ES-I3 (cell line): ENCODE data around the gene NUP188.
"Not testable (repeated sequence)": the region's sequence is repeated elsewhere in the genome, so short reads cannot be mapped to it uniquely, and the experiment has no call there.

Experiments
- H3K36me3 ChIP-seq: 2 replicates; pipeline ENCODE4 v1.6.1; 2013; ENCODE audit warnings: mild to moderate bottlenecking, low read length, control low read depth, moderate library complexity; ENCODE audit not compliant: insufficient read depth
- H3K4me1 ChIP-seq: 2 replicates; pipeline ENCODE4 v1.6.1; 2013; ENCODE audit warnings: mild to moderate bottlenecking, control low read depth, low read length; ENCODE audit not compliant: insufficient read depth
- H3K9ac ChIP-seq: 2 replicates; pipeline ENCODE4 v1.6.1; 2013; ENCODE audit warnings: low read depth, mild to moderate bottlenecking, low read length, moderate library complexity
- H3K9me3 ChIP-seq: 2 replicates; pipeline ENCODE4 v1.6.1; 2013; ENCODE audit warnings: mild to moderate bottlenecking, low read length, moderate library complexity; ENCODE audit not compliant: control insufficient read depth, insufficient read depth

Gene NUP188

DNA sequence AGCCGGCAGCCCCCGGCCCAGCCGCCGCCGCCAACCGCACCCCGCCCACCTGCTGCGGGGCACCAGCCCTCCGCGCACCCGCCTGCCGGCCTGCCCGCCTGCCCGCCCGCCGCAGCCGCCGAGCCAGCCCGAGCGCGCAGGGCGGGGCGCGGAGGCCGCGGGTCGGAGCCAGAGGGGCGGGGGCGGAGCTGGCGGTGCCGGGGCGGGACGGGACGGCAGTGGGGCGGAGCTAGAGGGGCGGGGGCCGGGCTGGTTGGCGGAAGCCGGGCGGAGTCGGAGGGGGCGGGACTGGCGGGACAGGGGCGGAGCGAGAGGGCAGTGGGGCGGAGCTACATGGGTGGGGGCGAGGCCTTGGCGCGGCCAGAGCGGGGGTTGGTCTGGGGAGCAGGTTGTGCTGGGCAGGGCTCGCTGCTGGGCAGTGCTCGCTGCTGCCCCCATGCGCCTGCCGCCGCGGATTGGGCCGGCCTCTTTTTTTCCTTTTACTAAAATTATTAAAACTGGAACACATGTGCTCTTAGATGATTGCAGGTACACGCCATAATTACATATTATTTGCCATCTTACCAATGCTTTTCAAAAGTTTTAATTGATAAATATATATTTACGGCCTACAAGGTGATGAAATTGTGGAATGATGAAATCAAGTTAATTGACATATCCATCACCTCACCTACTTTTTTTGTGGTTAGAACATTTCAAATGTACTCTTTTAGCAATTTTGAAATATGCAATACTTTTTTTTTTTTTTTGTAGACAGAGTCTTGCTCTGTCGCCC lies 80.9 kb downstream of the NUP188 start, which contains the start of gene SH3GLB2:
Gene SH3GLB2 (minus strand): TSS at position 140 of the 775 bp plus-strand sequence. CDS start 177 bp downstream, outside the sequence.
- Histone ChIP-seq H3K36me3 (no peaks in the 10 kb centered on the region), H3K4me1 (peaks cover 2% of the 10 kb centered on the region; the same call in 1 of the 2 replicates), H3K9ac (peak within 1 kb of the TSS; percentile 69), H3K9me3 (no peaks in the 10 kb centered on the region)

DNA sequence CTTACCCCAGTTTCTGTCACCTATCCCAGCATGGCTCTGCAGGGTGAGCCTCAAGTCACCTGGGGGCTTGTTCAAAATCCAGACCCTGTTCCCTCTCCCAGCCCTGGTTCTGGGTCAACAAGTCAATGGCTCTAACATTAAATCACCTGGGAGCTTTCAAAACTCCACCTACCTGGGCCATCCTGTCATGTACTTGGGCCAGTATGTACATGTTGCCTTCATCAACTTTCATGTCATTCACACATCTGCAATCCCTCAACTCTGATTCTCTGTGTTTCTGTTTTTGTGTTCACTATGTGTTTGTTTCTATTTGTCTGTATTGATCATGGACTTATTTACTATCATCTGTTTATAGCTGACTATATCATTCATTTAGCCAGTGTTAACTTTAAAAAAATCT lies 82.7 kb downstream of the NUP188 start:
- no peak overlapping the region for H3K9ac ChIP-seq
- H3K36me3 ChIP-seq = no peaks in the 10 kb centered on the region
- peaks cover 2% of the 10 kb centered on the region; the same call in 1 of the 2 replicates for H3K4me1 ChIP-seq

DNA sequence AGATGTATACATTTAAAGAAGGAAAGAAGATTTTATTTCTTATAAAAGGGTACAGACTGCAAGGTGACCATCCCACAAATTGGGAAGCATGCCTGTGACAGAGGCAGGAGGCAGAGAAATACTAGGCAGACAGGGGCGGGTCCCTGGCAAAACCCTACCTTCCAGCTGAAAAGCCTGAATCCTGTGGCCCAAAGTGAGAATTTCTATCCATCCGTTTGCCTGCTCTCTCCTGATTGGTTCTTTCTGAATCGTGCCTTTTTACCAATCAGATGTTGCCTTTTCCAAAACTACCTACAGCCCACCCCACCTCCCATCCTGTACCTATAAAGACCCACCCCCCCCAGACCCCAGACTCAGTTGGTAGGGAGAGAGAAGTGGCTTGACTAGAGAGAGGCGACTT lies 84.0 kb downstream of the NUP188 start:
- peaks cover 2% of the 10 kb centered on the region; the same call in 1 of the 2 replicates for H3K4me1 ChIP-seq
- no peaks in the 10 kb centered on the region for H3K9me3 ChIP-seq
- no peaks in the 10 kb centered on the region for H3K36me3 ChIP-seq
- H3K9ac ChIP-seq = no peak overlapping the region

More for the DNA sequence above, 82.7 kb downstream of the NUP188 start:
- H3K9me3 ChIP-seq = no peaks in the 10 kb centered on the region

DNA sequence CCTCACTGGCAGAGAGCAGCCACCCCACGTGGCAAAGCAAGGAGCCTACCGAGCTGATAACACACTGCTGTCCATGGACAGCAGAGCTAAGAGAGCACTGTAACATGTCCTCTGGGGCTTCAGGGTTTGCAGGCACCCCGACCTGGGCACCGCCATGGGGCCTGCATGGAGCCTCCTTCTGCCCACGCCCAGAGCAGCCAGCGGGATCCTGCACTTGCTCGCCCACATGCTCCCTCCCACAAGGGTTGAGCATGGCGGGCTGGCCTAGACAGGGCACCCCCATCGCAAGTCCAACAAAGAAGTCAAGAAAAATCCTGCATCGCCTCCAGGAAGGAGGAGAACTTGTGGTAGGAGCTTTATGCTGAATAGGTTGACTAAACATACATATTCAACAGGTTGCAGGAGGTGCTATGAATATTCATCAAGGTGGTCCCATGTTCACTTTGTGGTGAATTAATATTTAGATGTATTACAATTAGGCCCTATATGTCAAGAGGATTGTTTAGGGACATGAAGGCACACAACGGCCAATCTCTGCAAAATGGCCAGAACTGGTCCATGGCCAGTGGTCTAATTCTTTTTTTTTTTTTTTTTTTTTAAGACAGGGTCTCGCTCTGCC lies 85.2 kb downstream of the NUP188 start:
- Histone ChIP-seq H3K4me1 (peaks cover 2% of the 10 kb centered on the region; the same call in 1 of the 2 replicates), H3K36me3 (no peaks in the 10 kb centered on the region), H3K9ac (no peak overlapping the region), H3K9me3 (no peaks in the 10 kb centered on the region)

DNA sequence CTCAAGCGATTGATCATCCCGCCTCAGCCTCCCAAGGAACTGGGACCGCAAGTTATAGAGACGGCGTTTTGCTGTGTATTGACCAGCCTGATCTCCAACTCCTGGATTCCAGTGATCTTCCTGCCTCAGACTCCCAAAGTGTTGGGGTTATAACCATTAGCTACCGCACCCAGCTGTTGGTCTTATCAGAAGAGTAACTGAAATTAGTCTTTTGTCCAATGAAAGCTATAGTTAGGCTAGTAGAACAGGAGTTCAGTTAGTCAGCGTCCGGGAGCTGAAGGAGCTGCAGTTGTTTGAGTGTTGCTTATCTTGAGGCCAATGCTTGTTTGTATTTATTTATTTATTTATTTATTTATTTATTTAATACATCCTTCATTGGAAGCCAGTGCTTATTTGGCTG lies 85.7 kb downstream of the NUP188 start:
- H3K4me1 ChIP-seq = peaks cover 3% of the 10 kb centered on the region; the same call in 1 of the 2 replicates
- H3K36me3 ChIP-seq = no peaks in the 10 kb centered on the region
- H3K9me3 ChIP-seq = no peaks in the 10 kb centered on the region
- H3K9ac ChIP-seq = no peak overlapping the region

DNA sequence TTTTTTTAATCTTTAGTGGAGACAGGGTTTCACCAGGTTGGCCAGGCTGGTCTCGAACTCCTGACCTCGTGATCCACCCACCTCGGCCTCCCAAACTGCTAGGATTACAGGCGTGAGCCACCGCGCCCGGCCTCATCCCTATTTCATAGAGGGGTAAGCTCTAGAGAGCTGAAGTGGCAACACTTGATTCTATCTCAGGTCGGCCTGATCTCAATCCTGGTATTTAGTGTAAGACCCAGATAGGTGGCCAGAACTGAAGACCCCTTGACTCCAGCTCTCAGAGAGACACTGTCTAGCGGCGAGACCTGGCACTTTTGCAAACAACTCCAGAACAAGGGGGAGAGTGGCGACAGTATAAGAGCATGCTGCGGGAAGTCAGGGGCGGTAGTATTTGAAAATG lies 88.3 kb downstream of the NUP188 start:
- peak overlapping the region; percentile 50 for H3K9ac ChIP-seq
- H3K36me3 ChIP-seq, H3K9me3 ChIP-seq, H3K4me1 ChIP-seq: not testable (repeated sequence)

DNA sequence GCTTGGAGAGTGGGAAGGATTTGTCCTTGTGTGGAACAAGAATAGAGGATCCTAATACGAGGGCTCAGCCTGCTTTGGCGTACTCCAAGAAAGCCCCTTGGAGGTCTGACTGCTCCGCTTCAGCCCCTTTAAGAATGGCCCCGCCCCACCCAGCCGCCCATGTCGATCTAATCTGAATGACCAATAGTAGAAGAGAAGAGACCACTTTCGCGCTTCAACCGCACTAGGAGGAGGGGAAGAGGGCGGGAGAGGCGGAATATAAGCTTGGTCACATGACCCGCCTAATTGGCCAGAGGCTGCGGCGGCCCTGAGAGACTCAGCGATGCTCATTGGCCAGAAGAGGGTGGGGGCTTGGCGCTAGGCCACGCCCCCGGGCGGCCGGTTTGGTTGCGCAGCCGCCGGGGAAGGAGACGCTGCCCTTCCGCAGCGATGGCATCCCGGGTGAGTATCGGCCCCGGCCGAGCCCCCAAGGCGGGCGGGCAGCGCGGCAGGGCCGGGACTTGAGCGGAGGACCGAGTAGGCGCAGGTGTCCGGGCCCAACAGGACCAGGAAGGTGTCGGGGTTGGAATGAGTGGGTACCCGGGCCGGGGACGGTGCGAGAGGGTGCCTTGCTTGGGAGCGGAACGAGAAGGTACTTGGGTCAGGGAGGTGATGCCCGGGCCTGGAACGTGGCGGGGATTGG lies 88.9 kb downstream of the NUP188 start, which contains the start of gene MIGA2:
Gene MIGA2 (plus strand): TSS at position 386 of the 682 bp plus-strand sequence. CDS start 3,969 bp downstream, outside the sequence.
- Histone ChIP-seq H3K4me1 (peaks cover 3% of the 10 kb centered on the region; the same call in 1 of the 2 replicates), H3K9ac (peak within 1 kb of the TSS; percentile 89), H3K36me3 (no peaks in the 10 kb centered on the region), H3K9me3 (no peaks in the 10 kb centered on the region)

DNA sequence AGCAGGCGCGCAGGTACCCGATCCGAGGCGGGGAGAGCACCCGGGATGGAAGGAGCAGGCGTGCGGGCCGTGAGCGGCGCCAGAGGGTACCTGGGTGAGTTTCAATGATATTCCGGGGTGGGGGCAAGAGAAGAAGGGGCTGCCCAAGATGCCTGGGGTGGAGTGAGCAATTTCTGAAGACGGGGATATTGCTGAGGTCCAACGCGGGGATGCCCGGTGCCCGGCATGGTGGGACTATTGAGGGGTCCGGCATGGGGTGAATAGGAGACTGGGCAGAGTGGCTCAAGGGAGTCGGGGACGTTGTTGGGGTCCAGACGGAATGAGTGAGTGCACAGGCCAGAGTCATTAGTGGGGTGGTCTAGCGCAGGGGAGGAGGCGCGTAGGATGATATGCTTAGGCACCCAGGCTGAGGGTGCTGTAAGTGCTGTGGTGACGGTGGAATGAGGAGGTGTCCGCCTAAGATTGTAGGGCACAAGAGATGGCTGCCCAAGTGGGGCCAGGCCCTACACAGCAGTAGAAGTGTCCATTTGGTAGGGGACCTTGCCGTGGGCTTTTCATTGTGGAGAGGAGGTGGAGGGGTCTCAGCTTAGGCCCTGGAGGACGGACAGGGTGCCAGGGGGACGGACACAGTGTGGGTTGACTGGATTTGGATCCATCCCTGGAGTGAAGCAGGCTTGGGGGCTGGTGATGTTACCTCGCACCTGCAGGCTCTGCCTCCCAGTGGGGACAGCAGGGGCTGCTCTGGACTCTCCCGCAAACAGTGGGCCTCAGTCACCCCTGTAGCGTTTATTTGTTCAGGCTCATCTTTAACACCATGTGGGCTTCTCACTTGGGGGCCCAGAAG lies 89.6 kb downstream of the NUP188 start:
- Histone ChIP-seq H3K9ac (peak overlapping the region; percentile 89), H3K9me3 (no peaks in the 10 kb centered on the region), H3K36me3 (no peaks in the 10 kb centered on the region; the same call in 1 of the 2 replicates), H3K4me1 (peaks cover 3% of the 10 kb centered on the region; the same call in 1 of the 2 replicates)

DNA sequence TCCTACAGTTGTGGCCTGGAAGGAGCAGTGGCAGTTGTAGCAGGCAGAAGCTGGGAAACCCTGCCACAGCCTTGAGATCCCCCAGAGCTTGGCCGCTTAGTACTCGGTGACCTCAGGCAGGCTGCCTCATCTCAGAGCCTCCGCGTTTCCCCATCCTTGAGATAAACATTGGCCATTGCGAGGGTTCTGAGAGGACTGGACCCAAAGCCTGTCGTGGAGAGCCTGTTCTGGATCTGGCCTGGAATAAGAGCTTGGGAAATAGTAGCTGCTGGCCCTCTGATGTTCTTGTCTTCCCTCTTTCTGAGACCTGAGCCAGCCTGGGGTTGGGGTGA lies 90.2 kb downstream of the NUP188 start:
- Histone ChIP-seq H3K36me3 (peaks cover 5% of the 10 kb centered on the region; the same call in 1 of the 2 replicates), H3K9ac (no peak overlapping the region), H3K9me3 (no peaks in the 10 kb centered on the region), H3K4me1 (peaks cover 3% of the 10 kb centered on the region; the same call in 1 of the 2 replicates)

DNA sequence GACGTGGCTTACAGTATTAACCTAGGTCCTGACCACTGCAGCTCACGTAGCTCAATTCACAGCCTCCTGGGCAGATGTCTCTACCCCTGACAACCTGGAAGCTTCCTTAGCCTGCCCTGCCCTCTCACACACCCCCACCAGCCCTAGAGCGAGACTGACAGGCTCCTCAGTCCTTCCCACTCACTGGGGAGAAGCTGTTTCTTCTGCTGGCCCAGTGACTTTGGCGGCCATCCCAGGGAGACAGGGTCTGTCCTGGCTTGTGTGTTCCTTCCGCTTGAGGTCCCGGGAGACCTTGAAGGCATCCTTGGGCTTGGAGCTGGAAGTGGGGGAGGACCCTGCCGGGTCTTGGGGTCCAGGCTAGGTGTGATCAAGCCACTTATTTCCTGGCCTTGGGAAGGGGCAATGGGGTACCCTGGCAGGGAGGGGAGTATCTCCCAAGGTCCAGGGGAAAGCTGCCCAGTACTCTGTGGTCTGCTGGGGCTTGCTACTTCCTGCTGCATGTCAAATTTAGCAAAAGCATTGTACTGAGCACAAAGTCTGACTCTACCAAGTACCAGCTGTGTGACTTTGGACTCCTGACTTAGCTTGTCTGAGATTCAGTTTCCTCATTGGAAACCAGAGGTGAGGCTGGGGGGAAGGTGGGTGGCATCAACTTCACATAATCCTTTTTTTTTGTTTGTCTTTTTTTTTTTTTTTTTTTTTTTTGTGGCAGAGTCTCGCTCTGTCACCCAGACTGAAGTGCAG lies 90.8 kb downstream of the NUP188 start:
- no peaks in the 10 kb centered on the region for H3K9me3 ChIP-seq
- H3K4me1 ChIP-seq = peaks cover 3% of the 10 kb centered on the region; the same call in 1 of the 2 replicates
- no peak overlapping the region for H3K9ac ChIP-seq
- peaks cover 6% of the 10 kb centered on the region; the same call in 1 of the 2 replicates for H3K36me3 ChIP-seq

DNA sequence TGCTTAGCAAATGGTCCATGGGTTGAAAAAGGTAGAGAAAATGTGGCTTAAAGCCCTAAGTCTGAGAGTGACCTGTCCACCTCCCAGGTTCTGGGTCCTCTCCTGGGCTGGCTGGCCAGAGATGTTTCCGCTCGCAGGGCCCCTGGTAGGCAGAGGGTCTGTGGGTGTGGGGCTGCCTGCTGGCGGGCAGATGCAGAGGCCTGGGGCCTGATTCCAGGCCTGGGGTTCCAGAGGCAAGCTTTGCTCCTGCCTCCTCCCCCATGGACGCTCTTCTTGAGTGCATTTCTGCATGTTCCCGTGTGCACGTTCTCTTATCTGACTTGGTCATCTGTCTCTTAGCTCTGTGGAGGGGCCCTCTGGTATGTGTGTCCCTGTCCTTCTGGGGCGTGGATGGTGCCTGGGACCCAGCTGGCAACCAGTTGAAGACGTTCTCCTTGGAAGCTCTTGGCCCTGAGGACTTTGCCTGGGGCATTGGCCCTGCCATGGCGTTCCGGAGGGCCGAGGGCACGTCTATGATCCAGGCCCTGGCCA lies 92.7 kb downstream of the NUP188 start:
- Histone ChIP-seq H3K9me3 (no peaks in the 10 kb centered on the region), H3K9ac (no peak overlapping the region), H3K4me1 (peaks cover 3% of the 10 kb centered on the region; the same call in 1 of the 2 replicates), H3K36me3 (peaks cover 6% of the 10 kb centered on the region; the same call in 1 of the 2 replicates)

DNA sequence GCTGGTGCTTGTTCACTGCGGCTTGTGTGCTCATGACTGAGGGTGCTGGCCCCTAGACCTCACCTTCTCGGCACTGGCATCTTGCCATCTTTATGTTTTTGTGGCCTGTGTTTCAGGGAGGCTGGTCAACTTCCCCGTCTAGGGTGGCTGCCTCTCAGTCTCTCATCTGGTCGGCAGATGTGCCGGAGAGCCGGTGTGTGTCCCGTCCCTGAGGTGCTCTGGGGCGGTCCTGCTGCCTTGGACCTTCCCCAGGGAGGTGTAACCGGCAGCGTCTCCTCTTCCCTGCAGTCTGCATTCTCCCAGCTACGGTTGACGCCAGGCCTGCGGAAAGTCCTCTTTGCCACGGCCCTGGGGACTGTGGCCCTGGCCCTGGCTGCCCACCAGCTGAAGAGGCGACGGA lies 94.5 kb downstream of the NUP188 start:
- no peak overlapping the region for H3K9ac ChIP-seq
- peaks cover 6% of the 10 kb centered on the region; the same call in 1 of the 2 replicates for H3K36me3 ChIP-seq
- H3K4me1 ChIP-seq = peaks cover 3% of the 10 kb centered on the region; the same call in 1 of the 2 replicates
- no peaks in the 10 kb centered on the region for H3K9me3 ChIP-seq

DNA sequence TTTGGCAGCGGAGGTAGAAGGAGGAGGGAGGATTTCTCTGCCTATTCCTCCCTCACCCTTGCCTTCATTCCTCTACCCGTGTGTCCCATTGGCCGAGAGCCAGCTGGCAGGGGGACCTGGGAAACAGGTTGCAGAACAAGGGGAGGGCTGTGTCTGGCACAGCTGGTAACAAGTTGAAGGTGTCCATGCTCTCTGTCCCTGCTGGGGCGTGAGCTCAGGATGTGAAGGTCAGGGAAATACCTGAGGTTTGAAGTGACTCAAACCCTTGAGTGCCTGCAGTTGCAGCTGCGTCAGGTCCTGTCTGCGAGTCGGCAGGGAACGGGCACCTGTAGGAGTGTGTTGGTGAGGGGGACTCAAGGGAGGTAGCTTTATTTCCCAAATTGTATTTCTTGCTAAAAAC lies 105.1 kb downstream of the NUP188 start:
- Histone ChIP-seq H3K36me3 (no peaks in the 10 kb centered on the region; the same call in 1 of the 2 replicates), H3K4me1 (no peaks in the 10 kb centered on the region), H3K9ac (no peak overlapping the region), H3K9me3 (no peaks in the 10 kb centered on the region)
